Activated CD8-positive, alpha-beta memory T cell treated with anti-CD3 and anti-CD28 coated beads, Interleukin-2, amount 50 U/mL, for 24 hours (primary cell): Measurements from ENCODE around the gene PLEKHG7.
"Not testable (repeated sequence)": the region's sequence is repeated elsewhere in the genome, so short reads cannot be mapped to it uniquely, and the experiment has no call there.

Source experiments
- DNase-seq: peaks from one replicate; pipeline ENCODE4 v3.0.0-alpha.2; 2020; ENCODE audit errors: extremely low read depth

Gene PLEKHG7

GRCh38 chr12:92749691-92750090 is 46.9 kb downstream of the PLEKHG7 start:
- not testable (repeated sequence) for DNase-seq

GRCh38 chr12:92753976-92754885 is 51.4 kb downstream of the PLEKHG7 start:
- no peak for DNase-seq

GRCh38 chr12:92756898-92757596 is 54.3 kb downstream of the PLEKHG7 start:
- no peak for DNase-seq

DNA sequence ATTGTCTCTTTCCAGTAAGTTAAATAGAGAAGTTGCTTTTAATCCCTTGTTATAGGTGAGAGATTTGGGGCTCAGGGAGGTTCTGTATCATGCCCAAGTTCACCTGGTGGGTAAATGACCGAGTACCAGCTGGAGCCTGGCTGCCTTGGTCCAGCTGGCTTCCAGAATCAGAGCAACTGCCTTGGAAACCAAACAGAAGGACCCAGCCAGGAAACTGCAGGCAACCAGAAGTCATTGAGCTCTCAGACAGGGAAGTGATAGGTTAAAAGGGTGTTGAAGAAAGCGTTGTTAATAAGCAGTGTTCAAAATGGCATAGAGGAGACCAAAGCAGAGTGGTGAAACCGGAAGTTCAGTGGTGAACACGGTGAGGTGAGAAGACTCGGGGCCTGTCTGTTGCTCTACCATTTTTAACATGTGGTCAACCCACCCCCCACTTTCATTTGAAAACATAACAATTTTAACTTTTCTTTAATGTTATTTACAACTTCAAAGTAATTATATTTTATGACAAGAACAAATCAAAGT is 54.9 kb downstream of the PLEKHG7 start:
- no peak for DNase-seq

GRCh38 chr12:92759634-92760268 is 57.0 kb downstream of the PLEKHG7 start:
- DNase-seq, result no peak

GRCh38 chr12:92762773-92763172 is 60.0 kb downstream of the PLEKHG7 start:
- no peak for DNase-seq

- DNase-seq, result no peak
Observed at GRCh38 chr12:92764831-92765230, 62.0 kb downstream of the PLEKHG7 start.

DNA sequence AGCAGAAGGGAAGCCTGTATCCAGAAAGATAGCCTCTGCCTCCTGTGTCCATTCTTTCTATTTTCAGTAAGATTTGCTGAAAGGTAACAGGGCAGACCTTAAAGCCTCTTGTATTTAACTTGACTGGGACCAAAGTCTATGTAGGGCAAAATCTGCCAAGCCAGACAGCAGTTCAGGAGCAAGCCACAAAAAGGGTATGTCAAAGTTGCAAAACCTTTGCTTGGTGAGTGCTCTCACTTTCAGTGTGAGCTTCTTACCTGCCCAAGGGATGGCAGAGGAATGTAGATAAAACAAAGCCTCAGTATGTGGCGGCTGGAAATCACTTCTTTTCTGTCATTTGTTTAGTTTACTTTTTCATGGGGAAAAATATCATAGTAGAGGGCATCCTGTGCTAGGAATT is 63.1 kb downstream of the PLEKHG7 start:
- no peak for DNase-seq

- DNase-seq, result no peak
Observed at GRCh38 chr12:92769124-92769901, 66.5 kb downstream of the PLEKHG7 start.

- DNase-seq, result no peak
Observed at GRCh38 chr12:92771001-92771400, 68.2 kb downstream of the PLEKHG7 start.

GRCh38 chr12:92775416-92775815 is 72.6 kb downstream of the PLEKHG7 start:
- DNase-seq, result no peak

- no peak for DNase-seq
Observed at GRCh38 chr12:92778525-92778924, 75.7 kb downstream of the PLEKHG7 start.

GRCh38 chr12:92779902-92780301 is 77.1 kb downstream of the PLEKHG7 start:
- DNase-seq, result no peak

GRCh38 chr12:92784356-92784755 is 81.6 kb downstream of the PLEKHG7 start:
- DNase-seq, result no peak

DNA sequence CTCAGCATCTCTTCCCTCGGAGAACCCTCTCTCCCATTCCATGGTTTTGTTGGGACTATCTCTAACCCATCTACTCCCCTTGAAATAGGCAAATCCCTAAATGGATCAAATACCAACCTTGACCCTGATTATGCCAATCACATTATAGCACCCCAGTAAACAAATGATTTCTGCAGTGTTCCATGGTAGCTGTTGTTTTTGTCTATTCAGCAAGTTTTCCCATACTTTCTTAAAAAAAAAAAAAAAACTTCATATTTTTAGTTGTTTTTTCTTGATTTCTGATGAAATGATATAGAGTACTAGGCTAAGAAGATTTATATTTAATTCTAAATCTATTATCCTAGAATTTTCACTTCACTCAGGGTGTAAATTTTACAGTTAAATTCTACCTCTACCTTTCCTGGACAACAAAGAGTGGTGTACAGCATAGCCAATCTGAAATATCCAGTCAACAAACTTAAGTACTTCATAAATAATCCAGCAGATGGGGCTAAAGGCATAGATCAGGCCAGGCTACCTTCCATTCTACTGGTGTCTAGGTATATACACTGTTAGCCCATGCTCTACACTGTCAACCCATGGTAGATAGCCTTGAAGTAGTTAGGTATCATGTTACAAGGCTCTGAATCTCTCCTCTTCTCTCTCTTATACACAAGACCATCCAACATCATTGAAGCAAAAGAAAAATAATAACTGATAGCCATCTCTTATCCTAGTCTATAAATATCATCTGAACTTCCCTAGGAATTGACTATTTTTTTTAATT is 82.2 kb downstream of the PLEKHG7 start:
- no peak for DNase-seq

DNA sequence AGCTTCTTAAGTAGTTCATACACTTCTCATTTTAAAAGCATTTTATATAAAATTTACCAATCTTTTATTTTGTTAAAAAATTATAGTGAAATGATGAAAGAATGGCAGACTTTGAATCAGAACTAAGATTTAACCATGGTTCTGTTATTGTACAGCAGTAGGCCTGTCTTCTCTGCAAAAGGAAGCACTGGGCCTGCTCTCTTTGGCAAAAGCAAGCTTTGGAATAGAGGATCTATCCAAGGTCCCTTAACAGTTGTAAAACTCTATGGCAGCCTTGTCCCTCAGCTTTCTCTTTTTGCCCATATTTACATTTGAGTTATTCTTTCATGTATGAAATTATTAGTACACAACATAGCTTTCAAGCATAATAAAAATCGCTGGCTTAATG is 82.8 kb downstream of the PLEKHG7 start:
- no peak for DNase-seq

DNA sequence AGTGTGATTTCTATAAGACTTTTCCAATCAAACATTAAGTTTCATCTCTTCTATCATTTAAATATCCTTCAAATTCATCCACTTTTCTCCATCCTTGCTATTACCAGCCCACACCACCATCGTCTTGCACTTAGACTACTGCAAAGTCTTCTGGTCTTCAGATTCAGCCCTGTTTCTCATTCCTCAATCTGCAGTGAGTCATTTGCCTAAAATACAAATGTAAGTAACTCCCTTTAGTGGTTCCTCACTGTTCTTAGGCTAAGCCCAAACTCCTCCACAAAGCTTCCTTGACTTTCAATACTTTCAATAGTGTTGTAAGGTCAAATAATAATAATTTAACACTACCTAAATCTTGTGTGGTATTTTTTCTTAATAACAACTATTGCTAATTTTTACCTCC is 83.3 kb downstream of the PLEKHG7 start:
- DNase-seq, result no peak

DNA sequence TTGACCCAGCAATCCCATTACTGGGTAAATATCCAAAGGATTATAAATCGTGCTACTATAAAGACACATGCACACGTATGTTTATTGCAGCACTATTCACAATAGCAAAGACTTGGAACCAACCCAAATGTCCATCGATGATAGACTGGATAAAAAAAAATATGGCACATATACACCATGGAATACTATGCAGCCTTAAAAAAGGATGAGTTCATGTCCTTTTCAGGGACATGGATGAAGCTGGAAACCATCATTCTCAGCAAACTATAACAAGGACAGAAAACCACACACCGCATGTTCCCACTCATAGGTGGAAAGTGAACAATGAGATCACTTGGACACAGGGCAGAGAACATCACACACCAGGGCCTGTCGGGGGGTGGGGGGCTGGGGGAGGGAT is 91.6 kb downstream of the PLEKHG7 start:
- DNase-seq, result not testable (repeated sequence)

DNA sequence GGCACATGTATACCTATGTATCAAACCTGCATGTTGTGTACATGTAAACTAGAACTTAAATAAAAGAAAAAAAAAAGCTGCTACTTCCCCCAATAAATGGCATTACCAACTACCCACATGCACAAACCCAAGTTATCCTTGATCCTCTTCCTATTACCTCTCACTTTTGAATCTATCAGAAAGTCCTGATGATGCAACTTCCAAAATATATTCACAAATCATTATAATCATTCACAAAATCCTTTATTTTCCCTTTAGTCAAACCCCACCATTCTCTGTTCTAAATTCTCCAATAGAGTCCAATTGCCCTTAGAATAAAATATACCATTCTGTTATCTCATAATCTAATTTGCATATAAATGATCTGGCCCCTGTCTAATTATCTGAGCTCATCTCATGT is 92.0 kb downstream of the PLEKHG7 start:
- DNase-seq, result no peak

DNA sequence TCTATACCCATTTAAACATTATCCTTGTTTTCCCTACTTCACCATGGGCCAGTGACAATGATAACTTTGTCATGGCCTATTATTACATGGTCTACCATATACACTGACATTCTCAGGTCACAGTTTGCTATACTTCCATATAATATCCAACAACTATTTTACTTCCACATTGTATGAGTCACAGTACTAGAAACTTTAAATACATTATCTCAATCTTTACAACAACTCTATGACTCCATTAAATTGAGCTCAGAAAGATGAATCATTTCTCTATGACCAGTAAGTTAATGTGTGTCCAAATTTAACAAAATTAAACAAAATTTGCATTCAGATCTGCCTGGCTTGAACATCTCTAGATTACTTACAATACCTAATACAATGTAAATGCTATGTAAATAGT is 93.9 kb downstream of the PLEKHG7 start:
- DNase-seq, result no peak

DNA sequence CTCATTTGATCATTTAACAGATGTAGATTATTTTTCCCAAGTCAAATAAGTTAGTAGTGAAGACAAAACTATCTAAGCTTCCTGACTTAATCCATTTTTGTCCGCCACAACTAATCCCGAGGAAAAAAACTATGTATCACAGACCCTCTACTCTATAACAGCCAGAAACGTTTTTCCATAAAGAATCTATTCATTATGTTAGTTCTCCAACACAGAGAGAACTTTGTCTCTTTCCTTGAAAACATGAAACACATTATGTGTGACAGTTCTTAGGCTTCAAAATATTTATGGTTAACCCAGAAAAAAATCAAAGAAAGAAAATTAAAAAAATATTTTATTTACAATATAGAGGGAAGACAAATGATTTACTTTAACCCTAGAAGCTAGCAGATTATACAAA is 100.1 kb downstream of the PLEKHG7 start:
- no peak for DNase-seq
